ENCODE results near the gene RPL9.
"Not testable (repeated sequence)": the region's sequence is repeated elsewhere in the genome, so short reads cannot be mapped to it uniquely, and the experiment has no call there.

Gene RPL9

GRCh38 chr4:39464886-39465501, 6.3 kb upstream of the RPL9 start:
- DNase-seq, result no peak

- DNase-seq, result not testable (repeated sequence)
Measured at GRCh38 chr4:39458161-39458504, 589 bp downstream of the RPL9 start.

GRCh38 chr4:39456946-39457763, 1.6 kb downstream of the RPL9 start:
- no peak for DNase-seq

GRCh38 chr4:39455486-39455885, 3.2 kb downstream of the RPL9 start:
- no peak for DNase-seq

- no peak for DNase-seq
Measured at GRCh38 chr4:39453738-39454137, 5.0 kb downstream of the RPL9 start.

GRCh38 chr4:39452860-39453587, 5.7 kb downstream of the RPL9 start:
- no peak for DNase-seq

- no peak for DNase-seq
Measured at GRCh38 chr4:39452153-39452859, 6.4 kb downstream of the RPL9 start.

- DNase-seq, result no peak
Measured at GRCh38 chr4:39451423-39452023, 7.2 kb downstream of the RPL9 start.

GRCh38 chr4:39450618-39451017, 8.1 kb downstream of the RPL9 start:
- no peak for DNase-seq

- peak; percentile 68 for DNase-seq
Measured at GRCh38 chr4:39446842-39447573, 11.7 kb downstream of the RPL9 start.

- peak; percentile 41 for DNase-seq
Measured at GRCh38 chr4:39446483-39446841, 12.3 kb downstream of the RPL9 start.

GRCh38 chr4:39442998-39443397, 15.7 kb downstream of the RPL9 start:
- no peak for DNase-seq

GRCh38 chr4:39441593-39441992, 17.1 kb downstream of the RPL9 start:
- DNase-seq, result no peak

GRCh38 chr4:39435659-39436563, 22.8 kb downstream of the RPL9 start:
- no peak for DNase-seq

- no peak for DNase-seq
Measured at GRCh38 chr4:39433878-39434492, 24.7 kb downstream of the RPL9 start.

- DNase-seq, result no peak
Measured at GRCh38 chr4:39429476-39430334, 29.0 kb downstream of the RPL9 start.

- no peak for DNase-seq
Measured at GRCh38 chr4:39427520-39428114, 31.1 kb downstream of the RPL9 start.

GRCh38 chr4:39426728-39427127, 32.0 kb downstream of the RPL9 start:
- no peak for DNase-seq

GRCh38 chr4:39425297-39425696, 33.4 kb downstream of the RPL9 start:
- not testable (repeated sequence) for DNase-seq
